HG02623 (cell line): ENCODE measurements around the gene REPIN1.

Experiments
- ATAC-seq: cut with Tn5 transposase; IDR thresholded peaks from one replicate; pipeline ENCODE4 v1.9.1; 2021; ENCODE audit warnings: moderate library complexity; ENCODE audit not compliant: unreplicated experiment

REPIN1 gene

DNA sequence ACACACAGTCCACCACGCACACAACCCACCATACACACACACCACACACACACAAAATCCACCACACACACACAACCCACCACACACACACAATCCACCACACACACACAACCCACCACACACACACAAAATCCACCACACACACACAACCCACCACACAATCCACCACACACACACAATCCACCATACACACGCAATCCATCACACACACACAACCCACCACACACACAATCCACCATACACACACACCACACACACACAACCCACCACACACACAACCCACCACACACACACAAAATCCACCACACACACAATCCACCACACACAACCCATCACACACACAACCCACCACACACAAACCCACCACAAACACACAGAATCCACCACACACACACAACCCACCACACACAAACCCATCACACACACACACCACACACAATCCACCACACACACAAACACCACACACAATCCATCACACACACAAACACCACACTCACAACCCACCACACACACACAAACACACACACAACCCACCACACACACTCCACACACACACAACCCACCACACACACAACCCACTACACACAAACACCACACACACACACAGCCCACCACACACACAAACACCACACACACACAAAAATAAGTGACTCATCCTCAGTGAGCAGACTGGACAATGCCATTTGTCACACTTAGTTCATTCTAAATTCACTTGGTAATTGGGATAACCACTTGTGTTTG, 8.8 kb upstream of the REPIN1 start:
- ATAC-seq: no peak

DNA sequence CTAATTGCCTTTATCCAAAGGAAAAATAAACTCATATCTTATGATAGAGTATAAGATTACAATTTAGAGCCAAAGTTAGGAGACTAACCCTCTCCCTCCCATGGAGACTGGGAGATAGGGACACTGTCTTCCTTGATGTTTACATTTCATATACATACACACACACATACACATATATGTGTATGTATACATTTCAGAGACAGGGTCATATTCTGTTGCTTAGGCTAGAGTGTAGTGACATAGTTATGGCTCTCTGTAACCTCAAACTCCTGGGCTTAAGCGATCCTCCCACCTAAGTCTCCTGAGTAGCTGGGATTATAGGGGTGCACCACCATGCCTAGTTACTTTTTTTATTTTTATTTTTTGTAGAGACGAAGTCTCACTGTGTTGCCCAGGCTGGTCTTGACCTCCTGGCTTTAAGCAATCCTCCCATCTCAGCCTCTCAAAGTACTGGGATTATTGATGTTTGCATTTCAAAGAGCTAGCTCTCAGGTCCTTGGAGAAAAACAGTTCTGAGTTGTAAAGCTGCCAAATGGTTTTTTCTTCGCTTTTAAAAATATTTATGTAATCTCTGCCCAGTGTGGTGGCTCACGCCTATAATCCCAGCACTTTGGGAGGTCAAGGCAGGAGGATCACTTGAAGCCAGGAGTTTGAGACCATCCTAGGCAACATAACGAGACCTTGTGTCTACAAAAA, 8.1 kb upstream of the REPIN1 start:
- no peak for ATAC-seq

DNA sequence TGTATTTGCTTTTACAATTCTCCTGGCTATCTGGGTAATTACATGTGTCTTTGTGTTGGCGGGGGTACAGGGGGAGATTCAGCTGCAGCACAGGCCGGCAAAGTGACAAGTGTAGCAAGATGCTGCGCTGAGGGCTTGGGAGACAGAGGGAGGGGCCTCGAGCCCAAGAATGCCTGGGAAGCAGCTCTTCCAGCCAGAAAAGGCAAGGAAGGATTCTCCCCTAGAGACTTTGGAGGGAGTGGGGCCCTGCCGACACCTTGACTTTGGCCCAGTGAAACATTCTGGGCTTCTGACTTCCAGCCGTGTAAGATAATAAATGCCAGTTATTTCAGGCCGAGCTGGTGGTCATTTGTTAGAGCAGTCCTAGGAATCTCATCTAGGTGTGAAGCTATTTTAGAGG, 7.2 kb upstream of the REPIN1 start:
- ATAC-seq: no peak

DNA sequence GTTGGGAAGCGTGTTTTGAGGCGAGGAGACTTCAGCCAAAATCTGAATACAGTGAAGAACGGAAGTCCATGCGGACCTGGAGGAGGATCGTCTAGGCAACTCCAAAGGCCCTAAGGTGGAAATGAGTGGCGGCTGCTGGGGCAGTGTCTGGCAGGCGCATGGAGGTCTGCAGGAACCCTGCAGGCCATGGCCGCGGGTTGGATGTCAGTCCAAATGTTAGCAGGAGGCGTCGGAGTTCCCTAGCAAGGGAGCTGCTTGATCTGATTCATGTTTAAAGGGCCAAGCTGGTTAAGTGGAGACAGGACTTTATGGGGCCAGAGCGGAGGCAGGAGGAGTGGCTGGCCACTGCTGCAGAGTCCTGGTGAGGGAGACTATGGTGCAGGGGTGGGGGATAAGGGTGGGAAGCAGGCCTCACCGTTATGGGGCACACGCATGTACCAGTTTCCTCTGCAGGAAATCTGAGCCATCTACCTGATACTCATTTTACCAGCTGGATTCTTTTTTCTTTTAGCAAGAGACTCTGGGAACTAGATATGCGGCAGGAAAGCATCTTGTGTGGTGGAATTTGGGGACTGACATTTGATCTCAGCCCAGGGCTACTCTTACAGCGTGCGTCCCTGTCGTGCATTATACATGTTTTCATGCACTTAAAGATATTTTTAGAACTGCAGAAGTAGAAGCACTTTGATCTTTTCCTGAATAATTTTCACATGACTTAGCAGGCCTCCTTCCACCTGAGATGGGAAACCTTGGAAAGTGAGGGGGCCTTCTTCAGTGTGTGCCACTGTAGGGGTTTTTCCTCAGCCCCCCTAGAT, 6.6 kb upstream of the REPIN1 start:
- no peak for ATAC-seq

DNA sequence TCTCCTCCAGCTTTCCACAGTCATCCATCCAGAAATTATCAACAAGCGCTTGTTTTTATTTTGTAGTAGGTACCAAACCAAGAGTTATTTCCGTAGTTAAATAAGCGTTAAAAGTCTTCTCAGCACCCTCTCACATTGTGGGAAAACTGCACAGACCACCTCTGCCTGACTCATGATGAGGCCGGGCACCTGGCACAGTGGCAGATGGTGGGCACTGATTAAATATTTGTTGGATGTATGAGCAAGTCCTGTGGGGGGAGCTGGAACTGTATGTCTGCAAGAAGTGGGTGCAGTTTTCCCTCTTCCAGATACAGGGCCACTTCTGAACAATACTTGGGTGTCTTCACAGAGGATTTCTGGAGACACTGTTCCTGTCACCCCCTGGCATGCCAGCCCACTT, 5.3 kb upstream of the REPIN1 start:
- no peak for ATAC-seq

DNA sequence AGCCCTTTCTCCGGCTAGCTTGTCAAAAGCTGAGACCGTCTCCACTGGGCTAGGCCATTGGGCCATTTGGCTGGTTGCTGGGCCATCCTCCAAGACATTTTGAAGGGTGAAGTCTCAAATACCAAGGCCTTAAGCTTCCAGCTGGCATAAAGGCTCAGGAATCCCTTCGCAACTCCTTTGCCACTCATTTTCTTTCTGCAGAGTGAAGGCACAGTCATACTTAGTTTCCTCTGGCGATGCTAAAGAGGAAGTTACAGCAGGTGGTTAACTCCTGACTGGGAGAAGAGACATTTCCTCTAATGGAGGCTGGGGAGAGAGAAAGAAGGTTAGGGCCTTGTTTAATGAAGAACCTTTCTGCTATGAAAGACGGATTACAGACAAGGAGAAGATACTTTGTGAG, 4.8 kb upstream of the REPIN1 start:
- ATAC-seq: peak; percentile 27

DNA sequence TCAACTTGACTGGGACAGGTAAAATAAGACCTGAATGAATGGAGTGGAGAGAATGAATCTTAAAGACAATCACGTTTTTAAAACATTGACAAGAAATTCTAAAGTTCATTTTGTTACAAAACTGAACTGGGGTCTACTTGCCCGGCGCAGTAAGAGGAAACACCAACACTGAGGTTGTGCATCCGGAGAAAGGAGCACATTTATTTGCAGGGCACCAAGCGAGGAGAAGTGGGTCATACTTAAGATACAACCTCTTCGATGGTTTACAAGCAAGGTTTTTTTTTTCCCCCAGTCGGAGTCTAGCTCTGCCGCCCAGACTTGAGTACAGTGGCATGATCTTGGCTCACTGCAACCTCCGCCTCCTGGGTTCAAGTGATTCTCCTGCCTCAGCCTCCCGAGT, 3.4 kb upstream of the REPIN1 start:
- ATAC-seq: no peak

DNA sequence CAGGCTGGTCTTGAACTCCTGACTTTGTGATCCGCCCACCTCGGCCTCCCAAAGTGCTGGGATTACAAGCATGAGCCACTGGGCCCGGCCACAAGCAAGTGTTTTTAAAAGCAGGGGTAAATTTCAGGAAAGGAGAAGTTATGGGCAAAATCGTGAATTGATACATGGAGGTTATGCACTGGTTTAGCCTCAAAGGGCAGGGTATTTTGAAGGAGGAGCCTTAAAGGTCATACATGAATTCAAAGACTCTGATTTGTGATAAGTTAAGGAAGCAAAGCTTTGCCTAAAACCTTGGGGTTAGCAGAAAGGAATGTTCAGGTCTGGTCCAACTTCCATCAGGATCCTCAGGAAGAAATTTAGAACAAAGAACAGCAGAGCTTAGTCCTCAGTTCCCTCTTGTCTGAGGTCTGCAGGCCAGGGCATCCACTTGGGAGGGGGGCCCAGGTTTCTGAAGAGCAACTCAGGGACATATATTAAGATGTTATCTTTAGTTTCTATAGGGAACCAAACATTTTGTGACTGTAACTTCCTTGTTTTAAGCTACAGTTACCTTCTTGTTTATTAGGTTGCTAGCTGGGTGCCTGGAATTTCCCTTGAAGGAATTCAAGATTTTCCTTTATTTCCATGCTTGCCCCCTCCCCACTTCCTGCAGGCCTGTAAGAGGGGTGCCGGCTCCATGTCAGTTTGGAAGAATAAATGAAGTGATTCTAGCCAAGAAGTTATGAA, 2.8 kb upstream of the REPIN1 start:
- no peak for ATAC-seq

DNA sequence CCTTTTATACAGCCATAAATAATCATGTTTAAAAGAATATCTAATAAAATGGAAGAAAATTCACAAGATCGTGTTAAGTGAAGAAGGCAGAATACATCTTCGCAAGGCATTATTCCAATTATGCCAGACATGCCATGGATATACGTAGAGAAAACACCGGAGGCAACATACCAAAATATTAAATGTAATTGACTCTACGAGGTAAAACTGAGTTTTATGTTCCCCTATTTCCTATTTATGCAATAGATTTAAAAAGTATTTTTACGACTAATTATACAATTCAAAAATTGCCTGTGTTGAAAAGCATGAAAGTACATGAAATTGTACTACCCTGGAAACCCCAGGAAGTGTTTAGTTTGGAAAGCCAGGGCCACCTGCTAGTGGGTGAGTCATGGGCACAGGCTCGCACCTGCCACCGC, 936 bp upstream of the REPIN1 start:
- no peak for ATAC-seq

DNA sequence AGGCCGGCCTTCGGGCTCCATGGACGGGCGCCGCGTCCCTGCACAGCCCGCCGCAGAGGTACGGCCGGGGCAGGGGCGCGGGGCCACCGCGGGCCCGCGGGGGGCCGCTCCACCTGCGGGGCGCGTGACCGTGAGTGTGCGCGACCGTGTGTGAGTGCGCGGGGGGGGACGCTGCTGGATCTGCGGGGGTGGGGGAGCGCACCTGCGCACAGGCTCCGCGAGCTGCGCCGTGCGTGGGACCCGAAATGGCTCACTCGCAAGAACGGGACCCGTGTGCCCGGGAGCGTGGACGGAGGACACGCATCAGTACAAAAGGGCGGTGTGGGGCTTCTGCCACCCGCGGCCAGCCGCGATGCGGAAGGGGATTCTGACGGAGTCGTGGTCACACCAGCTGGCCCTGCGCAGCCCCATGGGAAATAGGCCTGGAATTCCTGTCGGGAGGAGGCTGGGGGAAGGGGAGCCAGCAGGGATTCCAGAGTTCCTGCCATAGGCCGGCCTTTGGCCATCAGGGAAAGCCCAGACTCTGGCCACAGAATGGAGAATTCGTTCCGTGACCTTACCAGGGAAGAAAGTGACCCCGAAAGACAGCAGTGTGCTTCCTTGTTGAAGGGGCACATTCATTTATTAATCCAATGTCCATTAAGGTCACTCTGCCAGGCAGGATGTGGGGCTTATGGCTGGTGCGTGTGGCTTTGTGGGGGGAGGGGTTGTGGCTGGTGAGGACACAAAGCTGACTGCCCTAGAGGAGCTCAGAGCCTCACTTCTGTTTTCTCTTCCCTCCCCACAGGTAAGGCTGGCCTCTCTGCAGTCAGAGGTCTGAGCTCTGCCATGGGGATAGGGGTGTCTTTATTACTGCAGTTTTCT, 494 bp downstream of the REPIN1 start:
- ATAC-seq: peak; percentile 24

DNA sequence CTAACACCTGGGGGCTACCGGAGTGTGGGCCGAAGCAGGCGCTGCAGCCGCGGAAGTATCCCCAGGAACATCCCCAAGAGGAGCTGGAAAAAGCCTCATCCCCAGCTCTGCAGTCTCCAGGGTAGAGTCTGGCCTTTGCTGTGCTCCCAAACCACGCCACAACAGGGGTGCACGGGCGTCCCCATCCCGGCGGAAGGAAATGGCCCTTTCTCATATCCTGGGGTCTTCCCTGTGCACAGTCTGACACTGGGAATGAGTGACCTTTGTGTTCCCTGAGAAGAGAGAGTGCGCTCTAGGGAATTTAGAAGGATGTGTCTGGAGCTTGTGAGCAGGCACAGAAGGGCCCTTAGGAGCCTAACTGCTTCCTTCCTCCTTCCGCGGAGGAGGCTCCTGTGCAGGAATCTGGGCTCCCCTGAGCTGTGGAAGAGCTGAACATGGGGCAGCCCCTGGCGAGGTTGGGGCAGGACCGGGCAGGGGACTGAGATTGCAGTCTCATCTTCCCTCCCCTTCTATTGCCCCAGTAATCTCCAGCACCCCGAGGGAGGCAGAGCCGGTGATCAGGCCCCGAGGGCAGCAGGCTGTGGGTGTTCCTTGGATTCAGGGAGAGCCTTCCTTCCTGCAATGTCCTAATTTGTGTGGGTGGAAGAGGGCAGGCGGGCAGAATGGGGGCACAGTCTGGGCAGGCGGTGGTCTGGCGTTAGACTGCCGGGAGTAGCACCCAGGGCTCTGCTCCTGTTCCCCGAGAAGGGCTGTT, 1.3 kb downstream of the REPIN1 start:
- ATAC-seq: no peak

DNA sequence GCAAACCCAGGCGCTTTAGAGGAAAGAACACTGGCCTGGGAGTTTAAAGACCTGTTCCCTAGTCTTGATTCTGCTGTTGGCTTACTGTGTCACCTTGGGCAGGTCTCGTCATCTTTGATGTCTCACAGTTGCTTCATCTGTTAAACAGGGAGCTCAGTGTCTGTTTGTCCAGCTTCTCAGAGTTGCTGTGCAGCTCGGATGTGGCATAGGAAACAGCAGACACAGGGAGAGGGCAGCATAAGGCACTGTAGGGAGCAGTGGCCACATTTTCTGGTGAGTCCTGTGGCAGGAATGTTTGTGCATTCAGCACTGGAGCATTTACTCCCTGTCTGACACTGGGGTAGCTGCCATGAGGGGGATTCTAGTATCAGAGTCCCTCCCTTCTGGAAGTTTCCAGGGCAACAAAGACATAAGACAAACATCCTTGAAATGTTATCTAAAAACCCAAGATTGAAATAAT, 2.0 kb downstream of the REPIN1 start:
- no peak for ATAC-seq

DNA sequence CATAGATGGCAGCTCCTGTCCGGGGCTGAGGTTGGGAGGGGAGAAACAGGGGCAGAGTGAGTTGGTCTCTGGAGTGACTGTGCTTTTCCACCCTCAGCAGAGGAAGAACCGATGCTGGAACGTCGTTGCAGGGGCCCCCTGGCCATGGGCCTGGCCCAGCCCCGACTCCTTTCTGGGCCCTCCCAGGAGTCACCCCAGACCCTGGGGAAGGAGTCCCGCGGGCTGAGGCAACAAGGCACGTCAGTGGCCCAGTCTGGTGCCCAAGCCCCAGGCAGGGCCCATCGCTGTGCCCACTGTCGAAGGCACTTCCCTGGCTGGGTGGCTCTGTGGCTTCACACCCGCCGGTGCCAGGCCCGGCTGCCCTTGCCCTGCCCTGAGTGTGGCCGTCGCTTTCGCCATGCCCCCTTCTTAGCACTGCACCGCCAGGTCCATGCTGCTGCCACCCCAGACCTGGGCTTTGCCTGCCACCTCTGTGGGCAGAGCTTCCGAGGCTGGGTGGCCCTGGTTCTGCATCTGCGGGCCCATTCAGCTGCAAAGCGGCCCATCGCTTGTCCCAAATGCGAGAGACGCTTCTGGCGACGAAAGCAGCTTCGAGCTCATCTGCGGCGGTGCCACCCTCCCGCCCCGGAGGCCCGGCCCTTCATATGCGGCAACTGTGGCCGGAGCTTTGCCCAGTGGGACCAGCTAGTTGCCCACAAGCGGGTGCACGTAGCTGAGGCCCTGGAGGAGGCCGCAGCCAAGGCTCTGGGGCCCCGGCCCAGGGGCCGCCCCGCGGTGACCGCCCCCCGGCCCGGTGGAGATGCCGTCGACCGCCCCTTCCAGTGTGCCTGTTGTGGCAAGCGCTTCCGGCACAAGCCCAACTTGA, 2.7 kb downstream of the REPIN1 start:
- no peak for ATAC-seq

DNA sequence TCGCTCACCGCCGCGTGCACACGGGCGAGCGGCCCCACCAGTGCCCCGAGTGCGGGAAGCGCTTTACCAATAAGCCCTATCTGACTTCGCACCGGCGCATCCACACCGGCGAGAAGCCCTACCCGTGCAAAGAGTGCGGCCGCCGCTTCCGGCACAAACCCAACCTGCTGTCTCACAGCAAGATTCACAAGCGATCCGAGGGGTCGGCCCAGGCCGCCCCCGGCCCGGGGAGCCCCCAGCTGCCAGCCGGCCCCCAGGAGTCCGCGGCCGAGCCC, 3.3 kb downstream of the REPIN1 start:
- no peak for ATAC-seq

DNA sequence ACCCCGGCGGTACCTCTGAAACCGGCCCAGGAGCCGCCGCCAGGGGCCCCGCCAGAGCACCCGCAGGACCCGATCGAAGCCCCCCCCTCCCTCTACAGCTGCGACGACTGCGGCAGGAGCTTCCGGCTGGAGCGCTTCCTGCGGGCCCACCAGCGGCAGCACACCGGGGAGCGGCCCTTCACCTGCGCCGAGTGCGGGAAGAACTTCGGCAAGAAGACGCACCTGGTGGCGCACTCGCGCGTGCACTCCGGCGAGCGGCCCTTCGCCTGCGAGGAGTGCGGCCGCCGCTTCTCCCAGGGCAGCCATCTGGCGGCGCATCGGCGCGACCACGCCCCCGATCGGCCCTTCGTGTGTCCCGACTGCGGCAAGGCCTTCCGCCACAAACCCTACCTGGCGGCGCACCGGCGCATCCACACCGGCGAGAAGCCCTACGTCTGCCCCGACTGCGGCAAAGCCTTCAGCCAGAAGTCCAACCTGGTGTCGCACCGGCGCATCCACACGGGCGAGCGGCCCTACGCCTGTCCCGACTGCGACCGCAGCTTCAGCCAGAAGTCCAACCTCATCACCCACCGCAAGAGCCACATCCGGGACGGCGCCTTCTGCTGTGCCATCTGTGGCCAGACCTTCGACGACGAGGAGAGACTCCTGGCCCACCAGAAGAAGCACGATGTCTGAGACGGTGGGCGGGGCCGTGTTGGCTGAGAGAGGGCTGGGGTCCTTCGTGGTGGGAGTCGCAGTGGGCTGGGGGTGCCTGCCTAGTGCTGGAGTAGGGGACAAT, 3.8 kb downstream of the REPIN1 start:
- no peak for ATAC-seq

DNA sequence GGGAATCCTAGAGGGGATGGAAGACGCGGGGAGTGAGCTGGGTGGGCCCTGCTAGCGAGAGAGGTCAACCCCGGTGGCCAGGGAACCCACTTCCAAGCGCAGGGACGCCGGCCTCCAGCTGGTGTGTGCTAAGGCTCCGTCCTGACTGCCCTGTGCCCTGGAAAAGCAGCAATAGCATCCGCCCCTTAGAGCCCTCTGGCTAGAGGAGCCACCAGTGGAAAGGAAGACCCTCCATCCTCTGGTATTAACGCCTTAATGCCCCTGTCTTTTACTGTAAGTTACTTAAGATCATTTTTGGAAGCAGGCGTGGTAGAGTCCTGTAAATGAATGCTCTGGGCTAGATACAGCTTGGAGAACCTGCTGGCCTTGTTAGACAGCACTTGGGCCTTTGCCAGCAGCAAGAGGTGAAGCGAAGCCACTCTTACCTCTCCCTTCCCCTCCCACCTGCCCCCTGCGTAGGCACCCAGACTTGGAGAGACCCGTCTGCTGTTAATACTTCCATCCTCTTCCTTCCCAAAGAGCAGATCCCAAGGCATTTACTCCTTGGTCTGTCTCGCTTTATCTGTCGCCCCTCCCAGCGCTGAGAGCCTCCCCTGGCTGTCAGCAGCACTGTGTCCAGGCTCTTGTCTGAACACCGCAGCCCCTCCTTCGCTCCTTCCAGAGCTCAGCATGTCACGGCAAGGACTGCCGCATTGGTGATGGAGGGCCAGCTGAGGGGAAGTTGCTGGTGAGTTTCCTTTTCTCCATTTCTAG, 4.6 kb downstream of the REPIN1 start:
- ATAC-seq: no peak

DNA sequence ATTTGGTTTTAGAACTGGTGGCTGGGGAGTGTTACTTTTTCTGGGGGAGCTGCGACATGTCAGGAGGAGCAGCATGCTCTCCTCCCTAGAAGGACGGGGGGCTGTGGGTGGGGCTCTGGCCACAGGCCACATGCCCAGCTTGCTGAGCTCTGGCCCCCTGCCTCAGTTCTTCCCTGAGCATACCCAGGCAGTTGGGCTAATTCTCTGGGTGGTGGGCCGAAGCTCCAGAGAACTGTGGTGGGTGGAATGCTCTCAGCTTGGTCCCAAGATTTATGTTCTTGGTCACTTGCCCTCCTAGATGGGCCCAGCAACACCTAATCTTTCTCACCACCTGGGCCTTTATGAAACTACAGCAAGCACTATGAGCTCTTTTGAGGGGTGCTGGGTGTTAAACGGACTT, 5.4 kb downstream of the REPIN1 start:
- ATAC-seq: no peak
